Sigmoid colon (tissue), 7 donors: ENCODE measurements around the gene DRC3. TPM values are rescaled to one million over a fixed set of nuclear protein-coding genes. Genes with fewer than 3 reads are reported as not detected.

Experiments used
- DNase-seq: peaks from one replicate; pipeline ENCODE4 v3.0.0-alpha.2; 2019
- H3K27ac ChIP-seq, 4 donors: fragments of 200-600 bp; sonication (generic); one replicate each; pipeline ENCODE4 v1.5.1; 2016 to 2019; ENCODE audit warnings: mild to moderate bottlenecking in 1 of 4
- H3K27me3 ChIP-seq, 3 donors: fragments of 200-600 bp; sonication (generic); one replicate each; pipeline ENCODE4 v1.5.1; 2019; ENCODE audit warnings: mild to moderate bottlenecking in 1 of 3
- H3K36me3 ChIP-seq, 4 donors: fragments of 200-600 bp; sonication (generic); one replicate each; pipeline ENCODE4 v1.5.1; 2016 to 2019
- H3K4me1 ChIP-seq, 4 donors: fragments of 200-600 bp; sonication (generic); one replicate each; pipeline ENCODE4 v1.5.1; 2017 to 2019
- H3K4me3 ChIP-seq, 4 donors: fragments of 200-600 bp; sonication (generic); one replicate each; pipeline ENCODE4 v1.5.1; 2017 to 2019; ENCODE audit warnings: mild to moderate bottlenecking in 2 of 4, moderate library complexity in 1 of 4
- H3K9me3 ChIP-seq, 4 donors: fragments of 200-600 bp in 3 of 4; sonication (generic) in 3 of 4; one replicate each; pipeline versions ENCODE4 v1.5.1 to v1.6.1; 2013 to 2019
- CTCF ChIP-seq, 4 experiments: fragments of 450-650 bp in 3 of 4; fragments of 200-600 bp in 1 of 4; IDR thresholded peaks; one replicate each; pipeline ENCODE4 v1.5.1; 2016 to 2019; ENCODE audit warnings: antibody characterized with exemption in 4 of 4, mild to moderate bottlenecking in 3 of 4, moderate library complexity in 2 of 4
- EP300 ChIP-seq, 4 donors: sonication (generic); formaldehyde crosslinking; IDR thresholded peaks; one replicate each; pipeline ENCODE4 v1.6.1; 2017; ENCODE audit warnings: antibody characterized with exemption in 4 of 4
- POLR2A ChIP-seq, 2 donors: fragments of 450-650 bp; IDR thresholded peaks; one replicate each; pipeline ENCODE4 v1.6.1; 2016; ENCODE audit warnings: antibody characterized with exemption in 2 of 2, mild to moderate bottlenecking in 2 of 2, moderate library complexity in 2 of 2
- POLR2AphosphoS5 ChIP-seq, 4 donors: sonication (generic); formaldehyde crosslinking; IDR thresholded peaks; one replicate each; pipeline ENCODE4 v1.6.1; 2017; ENCODE audit warnings: antibody characterized with exemption in 4 of 4
- WGBS, 2 donors: extraction: QIAGEN DNeasy Blood & Tissue Kit; methylation state at CpG; one replicate each; pipeline ENCODE4 v1.1.7; 2013; 5-methylcytosine and 5-hydroxymethylcytosine counted together
- intact Hi-C: fragments of 100-400 bp; cut with DNase I; formaldehyde crosslinking; loops from one replicate; pipeline ENCODE4 v1.15.1; 2023
- polyA plus RNA-seq, 3 donors: library from polyadenylated mRNA; stranded (reverse); fragments of 200-250 nt; gene quantifications; one replicate each; pipeline ENCODE4 v1.2.3, GENCODE V29; 2013
- total RNA-seq, 4 donors: library from RNA; depleted of rRNA; stranded (reverse); fragments of >200 nt; gene quantifications; one replicate each; pipeline ENCODE4 v1.1.0, GENCODE V29; 2016
- donor health status: healthy with polysubstance abuse.
- donor health status: Bipolar disorder and iron deficiency.
- donor health status: healthy.

Gene DRC3
- total and polyA plus RNA-seq, 7 donors: 0.36 to 6.1 (median 1.6) TPM; not detected in 2

- Histone ChIP-seq H3K36me3 (no peaks in the 10 kb centered on the region), H3K27me3 (no peaks in the 10 kb centered on the region), H3K4me3 (no peak overlapping the region), H3K9me3 (no peaks in the 10 kb centered on the region), H3K27ac (peak overlapping the region; percentile 31 to 62 (median 51)), H3K4me1 (peaks cover 0 to 64% (median 53%) of the 10 kb centered on the region in 4 donors)
- WGBS, 2 donors: 85 to 92% methylated on average over 7 of the region's 7 CpGs
- DNase-seq: no peak
- no peak for TF ChIP-seq EP300 (IDR thresholded peaks at IDR 0.05)
- TF ChIP-seq CTCF (IDR thresholded peaks at IDR 0.05): no peak
- no peak for TF ChIP-seq POLR2AphosphoS5 (IDR thresholded peaks at IDR 0.05)
- TF ChIP-seq POLR2A (IDR thresholded peaks at IDR 0.05): no peak
- intact Hi-C loops: no loop called here
Measured at GRCh38 chr17:17944242-17944641, 28.4 kb upstream of the DRC3 start.

- H3K4me1 ChIP-seq: peaks cover 0 to 64% (median 52%) of the 10 kb centered on the region in 4 donors
- no peak for DNase-seq
Measured at GRCh38 chr17:17944743-17945142, 27.9 kb upstream of the DRC3 start.

GRCh38 chr17:17946093-17946492 is 26.6 kb upstream of the DRC3 start:
- Histone ChIP-seq H3K27ac (no peak overlapping the region), H3K9me3 (no peaks in the 10 kb centered on the region), H3K27me3 (no peaks in the 10 kb centered on the region), H3K4me3 (no peak overlapping the region), H3K36me3 (no peaks in the 10 kb centered on the region), H3K4me1 (peaks cover 0 to 53% (median 40%) of the 10 kb centered on the region in 4 donors)
- intact Hi-C loops: no loop called here
- DNase-seq: no peak
- TF ChIP-seq POLR2AphosphoS5 (IDR thresholded peaks at IDR 0.05) (no peak), EP300 (IDR thresholded peaks at IDR 0.05) (no peak), CTCF (IDR thresholded peaks at IDR 0.05) (no peak), POLR2A (IDR thresholded peaks at IDR 0.05) (no peak)
- WGBS, 2 donors: 64 to 75% methylated on average over 3 of the region's 3 CpGs

More at GRCh38 chr17:17944743-17945142, 27.9 kb upstream of the DRC3 start:
- 96% methylated on average over 11 of the region's 11 CpGs for WGBS, 2 donors
- no peaks in the 10 kb centered on the region for H3K9me3 ChIP-seq
- no peaks in the 10 kb centered on the region for H3K27me3 ChIP-seq
- intact Hi-C loops: no loop called here
- H3K4me3 ChIP-seq: no peak overlapping the region
- TF ChIP-seq POLR2A (IDR thresholded peaks at IDR 0.05) (no peak), EP300 (IDR thresholded peaks at IDR 0.05) (no peak), CTCF (IDR thresholded peaks at IDR 0.05) (no peak), POLR2AphosphoS5 (IDR thresholded peaks at IDR 0.05) (no peak)
- H3K27ac ChIP-seq: peak overlapping the region; percentile 31 to 62 (median 51)
- no peaks in the 10 kb centered on the region for H3K36me3 ChIP-seq

GRCh38 chr17:17947309-17947708 is 25.4 kb upstream of the DRC3 start:
- H3K36me3 ChIP-seq: no peaks in the 10 kb centered on the region
- H3K9me3 ChIP-seq: no peaks in the 10 kb centered on the region
- no peak overlapping the region for H3K4me3 ChIP-seq
- no peak for DNase-seq
- H3K27me3 ChIP-seq: no peaks in the 10 kb centered on the region
- peaks cover 0 to 44% (median 36%) of the 10 kb centered on the region in 4 donors for H3K4me1 ChIP-seq
- TF ChIP-seq CTCF (IDR thresholded peaks at IDR 0.05) (no peak), EP300 (IDR thresholded peaks at IDR 0.05) (no peak), POLR2AphosphoS5 (IDR thresholded peaks at IDR 0.05) (no peak), POLR2A (IDR thresholded peaks at IDR 0.05) (no peak)
- no peak overlapping the region for H3K27ac ChIP-seq
- intact Hi-C loops: no loop called here
- WGBS, 2 donors: 90 to 94% methylated on average over 5 of the region's 5 CpGs

GRCh38 chr17:17947966-17948365 is 24.7 kb upstream of the DRC3 start:
- Histone ChIP-seq H3K4me3 (no peak overlapping the region), H3K36me3 (no peaks in the 10 kb centered on the region), H3K27me3 (no peaks in the 10 kb centered on the region), H3K9me3 (no peaks in the 10 kb centered on the region), H3K27ac (no peak overlapping the region), H3K4me1 (peaks cover 0 to 43% (median 31%) of the 10 kb centered on the region in 4 donors)
- intact Hi-C loops: no loop called here
- 69 to 87% methylated on average over 1 of the region's 1 CpG for WGBS, 2 donors
- no peak for DNase-seq
- TF ChIP-seq POLR2AphosphoS5 (IDR thresholded peaks at IDR 0.05) (no peak), POLR2A (IDR thresholded peaks at IDR 0.05) (no peak), CTCF (IDR thresholded peaks at IDR 0.05) (no peak), EP300 (IDR thresholded peaks at IDR 0.05) (no peak)
